WERI-Rb-1 (cell line): ENCODE results near the gene COL5A3.

Source experiments
- DNase-seq: peaks from one replicate; pipeline ENCODE4 v3.0.0-alpha.2; 2020
- H3K27ac ChIP-seq: fragments of 250-450 bp; sonication (Bioruptor Pico); 2 replicates; pipeline ENCODE4 v1.5.1; 2020; ENCODE audit warnings: mild to moderate bottlenecking, moderate library complexity
- H3K27me3 ChIP-seq: fragments of 250-450 bp; sonication (Bioruptor Pico); 2 replicates; pipeline ENCODE4 v1.5.1; 2021; ENCODE audit warnings: mild to moderate bottlenecking, low read depth, moderate library complexity; ENCODE audit not compliant: insufficient read depth, severe bottlenecking
- H3K36me3 ChIP-seq: fragments of 250-450 bp; sonication (Bioruptor Pico); 2 replicates; pipeline ENCODE4 v1.5.1; 2020; ENCODE audit warnings: mild to moderate bottlenecking, moderate library complexity
- H3K4me3 ChIP-seq: 2 replicates; pipeline ENCODE4 v1.5.1; 2011; ENCODE audit warnings: low read depth, mild to moderate bottlenecking, control low read depth, low read length
- H3K9me3 ChIP-seq: fragments of 250-450 bp; sonication (Bioruptor Pico); 2 replicates; pipeline ENCODE4 v1.5.1; 2021; ENCODE audit warnings: mild to moderate bottlenecking, moderate library complexity; ENCODE audit not compliant: severe bottlenecking
- CTCF ChIP-seq: IDR thresholded peaks from 2 replicates; pipeline ENCODE4 v1.5.1; 2011; ENCODE audit warnings: low read depth, mild to moderate bottlenecking, control low read depth, inconsistent platforms, low read length

The COL5A3 gene

GRCh38 chr19:9939301-9939913 is 70.9 kb downstream of the COL5A3 start:
- TF ChIP-seq CTCF = no peak
- Histone ChIP-seq H3K36me3 (no peaks in the 10 kb centered on the region), H3K27ac (no peak overlapping the region), H3K27me3 (peaks cover 17% of the 10 kb centered on the region), H3K4me3 (no peak overlapping the region), H3K9me3 (peaks cover 7% of the 10 kb centered on the region)
- no peak for DNase-seq

GRCh38 chr19:9937001-9937411 is 73.3 kb downstream of the COL5A3 start:
- Histone ChIP-seq H3K27me3 (peaks cover 14% of the 10 kb centered on the region), H3K4me3 (no peak overlapping the region; the same call in 1 of the 2 replicates), H3K27ac (no peak overlapping the region), H3K9me3 (peaks cover 2% of the 10 kb centered on the region), H3K36me3 (no peaks in the 10 kb centered on the region)
- TF ChIP-seq CTCF = no peak
- DNase-seq = no peak

- Histone ChIP-seq H3K4me3 (peak within 1 kb of the TSS; percentile 54), H3K36me3 (no peaks in the 10 kb centered on the region)
Measured at GRCh38 chr19:9936326-9937000, 73.8 kb downstream of the COL5A3 start, which contains the start of gene OLFM2. TSS of gene OLFM2 (minus strand) at chr19:9936515. CDS start at chr19:9936366, 149 bp downstream.

GRCh38 chr19:9935506-9936325 is 74.6 kb downstream of the COL5A3 start:
- Histone ChIP-seq H3K27ac (no peak overlapping the region), H3K36me3 (no peaks in the 10 kb centered on the region), H3K9me3 (no peaks in the 10 kb centered on the region), H3K4me3 (peak overlapping the region; percentile 54), H3K27me3 (peaks cover 14% of the 10 kb centered on the region)
- no peak for DNase-seq
- TF ChIP-seq CTCF = no peak

More at GRCh38 chr19:9936326-9937000, 73.8 kb downstream of the COL5A3 start, which contains the start of gene OLFM2:
- H3K27me3 ChIP-seq = peaks cover 14% of the 10 kb centered on the region
- H3K27ac ChIP-seq = no peak within 1 kb of the TSS
- DNase-seq = peak; percentile 60
- TF ChIP-seq CTCF = no peak
- no peaks in the 10 kb centered on the region for H3K9me3 ChIP-seq

- no peak overlapping the region for H3K4me3 ChIP-seq
- peaks cover 11% of the 10 kb centered on the region for H3K27me3 ChIP-seq
- DNase-seq = peak; percentile 80
- no peaks in the 10 kb centered on the region for H3K36me3 ChIP-seq
- peak; percentile 94 for TF ChIP-seq CTCF
- H3K9me3 ChIP-seq = no peaks in the 10 kb centered on the region
- H3K27ac ChIP-seq = no peak overlapping the region
Measured at GRCh38 chr19:9934132-9934950, 76.0 kb downstream of the COL5A3 start.
